ENCODE data around the gene RBFOX2.
A peak's percentile ranks its signal among the peaks of the same experiment; 100 is the strongest.

- TF ChIP-seq POLR2A (IDR thresholded peaks at IDR 0.05), result no peak
- peak; percentile 96 to 100 (median 99) for TF ChIP-seq CTCF (IDR thresholded peaks at IDR 0.05)
These were observed 37.3 kb upstream of the RBFOX2 start for GRCh38 chr22:36065775-36066544.
